HCT116 (cell line): ENCODE measurements around the gene DKK3.

Experiments used
- CEBPB ChIP-seq: IDR thresholded peaks from 2 replicates; pipeline ENCODE4 v1.6.1; 2012; ENCODE audit warnings: low read depth
- CTCF ChIP-seq, 3 experiments: fragments of 200-600 bp in 1 of 3; sonication (generic) in 1 of 3; IDR thresholded peaks in 2 of 3; conservative IDR thresholded peaks in 1 of 3; 2 replicates each; pipeline ENCODE4 v1.5.1; 2012 to 2017; ENCODE audit warnings: low read depth in 2 of 3, low read length in 2 of 3, antibody characterized with exemption in 1 of 3, borderline replicate concordance in 1 of 3, control low read depth in 1 of 3, mild to moderate bottlenecking in 1 of 3, mixed read lengths in 1 of 3, mixed run types in 1 of 3, moderate library complexity in 1 of 3; ENCODE audit not compliant: insufficient read depth in 1 of 3
- EZH2 ChIP-seq: fragments of 200-600 bp; sonication (generic); IDR thresholded peaks from 2 replicates; pipeline ENCODE4 v1.6.1; 2017; ENCODE audit warnings: antibody characterized with exemption, mixed run types
- POLR2A ChIP-seq: IDR thresholded peaks from 2 replicates; pipeline ENCODE4 v1.7.0; 2011; ENCODE audit warnings: borderline replicate concordance; ENCODE audit not compliant: insufficient read depth, insufficient read length; ENCODE audit errors: extremely low read depth
- POLR2AphosphoS5 ChIP-seq: IDR thresholded peaks from 2 replicates; pipeline ENCODE4 v1.6.1; 2011; ENCODE audit warnings: mild to moderate bottlenecking, low read depth, low read length, moderate library complexity

GRCh38 chr11:11949482-11949881 lies 58.9 kb downstream of the DKK3 start:
- TF ChIP-seq POLR2A, result no peak
- no peak for TF ChIP-seq EZH2
- no peak for TF ChIP-seq CEBPB
- TF ChIP-seq CTCF (IDR thresholded peaks at IDR 0.05 in 2 of 3, conservative IDR thresholded peaks at IDR 0.05 in 1 of 3; ENCODE audit: borderline replicate concordance in 1 of 3, insufficient read depth in 1 of 3, low read depth in 2 of 3, low read length in 2 of 3), result no peak
- no peak for TF ChIP-seq POLR2AphosphoS5
